ENCODE measurements around the gene ALKBH7. TPM values are rescaled to one million over a fixed set of nuclear protein-coding genes. Genes with fewer than 3 reads are reported as not detected.

The ALKBH7 gene
- total RNA-seq, 1 donor, result 52.1 TPM

- Histone ChIP-seq H3K4me3 (ENCODE audit: insufficient read depth, low read length) (peak overlapping the region; percentile 94), H3K9me3 (ENCODE audit: low read depth, low read length) (no peaks in the 10 kb centered on the region), H4K20me1 (ENCODE audit: insufficient read depth, low read length) (peaks cover 2% of the 10 kb centered on the region), H2AFZ (ENCODE audit: low read length) (peak overlapping the region; percentile 100), H3K4me1 (ENCODE audit: insufficient read depth, low read length) (peaks cover 10% of the 10 kb centered on the region), H3K27me3 (ENCODE audit: insufficient read depth, low read length) (no peaks in the 10 kb centered on the region), H3K36me3 (ENCODE audit: insufficient read depth, low read length) (peaks cover 34% of the 10 kb centered on the region), H3K4me2 (ENCODE audit: insufficient read depth, low read length) (peak overlapping the region; percentile 98), H3K27ac (ENCODE audit: low read depth, low read length) (peak overlapping the region; percentile 98), H3K79me2 (ENCODE audit: insufficient read depth, low read length) (peaks cover 23% of the 10 kb centered on the region)
- peak; percentile 68 for DNase-seq (ENCODE audit: insufficient read length, low spot score, missing footprints)
- TF ChIP-seq CTCF (IDR thresholded peaks at IDR 0.05; ENCODE audit: extremely low read depth, low read depth, low read length), result no peak
Measured at GRCh38 chr19:6392221-6393073, 19.9 kb downstream of the ALKBH7 start.

- TF ChIP-seq CTCF (IDR thresholded peaks at IDR 0.05; ENCODE audit: extremely low read depth, low read depth, low read length), result no peak
- H4K20me1 ChIP-seq (ENCODE audit: insufficient read depth, low read length), result peaks cover under 1% of the 10 kb centered on the region
Measured at GRCh38 chr19:6393074-6393982, 20.7 kb downstream of the ALKBH7 start, which contains the start of gene GTF2F1. Gene GTF2F1, minus strand, starts transcription at chr19:6393164. Its CDS starts 169 bp downstream, at chr19:6392995.

GRCh38 chr19:6393983-6394412 lies 21.4 kb downstream of the ALKBH7 start:
- peak overlapping the region; percentile 98 for H3K27ac ChIP-seq (ENCODE audit: low read depth, low read length)
- no peak for TF ChIP-seq CTCF (IDR thresholded peaks at IDR 0.05; ENCODE audit: extremely low read depth, low read depth, low read length)
- H3K4me2 ChIP-seq (ENCODE audit: insufficient read depth, low read length), result peak overlapping the region; percentile 98
- peaks cover 10% of the 10 kb centered on the region for H3K4me1 ChIP-seq (ENCODE audit: insufficient read depth, low read length)
- H3K36me3 ChIP-seq (ENCODE audit: insufficient read depth, low read length), result peaks cover 20% of the 10 kb centered on the region
- no peaks in the 10 kb centered on the region for H4K20me1 ChIP-seq (ENCODE audit: insufficient read depth, low read length)
- DNase-seq (ENCODE audit: insufficient read length, low spot score, missing footprints), result no peak
- peak overlapping the region; percentile 94 for H3K4me3 ChIP-seq (ENCODE audit: insufficient read depth, low read length)
- no peaks in the 10 kb centered on the region for H3K9me3 ChIP-seq (ENCODE audit: low read depth, low read length)
- peaks cover 23% of the 10 kb centered on the region for H3K79me2 ChIP-seq (ENCODE audit: insufficient read depth, low read length)
- H3K27me3 ChIP-seq (ENCODE audit: insufficient read depth, low read length), result no peaks in the 10 kb centered on the region
- peak overlapping the region; percentile 100 for H2AFZ ChIP-seq (ENCODE audit: low read length)

More at GRCh38 chr19:6393074-6393982, 20.7 kb downstream of the ALKBH7 start, which contains the start of gene GTF2F1:
- Histone ChIP-seq H3K27me3 (ENCODE audit: insufficient read depth, low read length) (no peaks in the 10 kb centered on the region), H3K4me2 (ENCODE audit: insufficient read depth, low read length) (peak within 1 kb of the TSS; percentile 98), H3K36me3 (ENCODE audit: insufficient read depth, low read length) (peaks cover 27% of the 10 kb centered on the region), H3K4me3 (ENCODE audit: insufficient read depth, low read length) (peak within 1 kb of the TSS; percentile 94), H3K79me2 (ENCODE audit: insufficient read depth, low read length) (peaks cover 23% of the 10 kb centered on the region), H3K27ac (ENCODE audit: low read depth, low read length) (peak within 1 kb of the TSS; percentile 98), H3K4me1 (ENCODE audit: insufficient read depth, low read length) (peaks cover 10% of the 10 kb centered on the region), H3K9me3 (ENCODE audit: low read depth, low read length) (no peaks in the 10 kb centered on the region), H2AFZ (ENCODE audit: low read length) (peak within 1 kb of the TSS; percentile 100)
- peak; percentile 99 for DNase-seq (ENCODE audit: insufficient read length, low spot score, missing footprints)

All from osteoblast (primary cell).